AG04449 (cell line): ENCODE data around the gene ZNF554.

Experiments used
- CTCF ChIA-PET: fragments of 350-600 bp; formaldehyde crosslinking; extraction: SDS; loops from one replicate; lab custom pipeline; 2021; ENCODE audit warnings: antibody characterized with exemption; lab: Yijun Ruan, JAX
- POLR2A ChIA-PET: fragments of 400-600, 350-600 bp; formaldehyde crosslinking; extraction: SDS; loops from one replicate; lab custom pipeline; 2020; ENCODE audit warnings: antibody characterized with exemption, inconsistent platforms; lab: Yijun Ruan, JAX
- DNase-seq: peaks from one replicate; pipeline ENCODE4 v3.0.0-alpha.2; 2010; ENCODE audit warnings: low read depth, low spot score
- H3K4me3 ChIP-seq: 2 replicates; pipeline ENCODE4 v1.5.1; 2011; ENCODE audit warnings: low read depth, mild to moderate bottlenecking, control low read depth, low read length
- CTCF ChIP-seq: IDR thresholded peaks from one replicate; pipeline ENCODE4 v1.5.1; 2011; ENCODE audit warnings: mild to moderate bottlenecking, moderate library complexity, low read length, control low read depth, inconsistent platforms; ENCODE audit not compliant: insufficient read depth; ENCODE audit errors: missing control alignments

Gene ZNF554

GRCh38 chr19:2775556-2776430 lies 43.9 kb upstream of the ZNF554 start:
- DNase-seq: no peak
- TF ChIP-seq CTCF: no peak
- CTCF ChIA-PET: interaction anchor here (0.6 to 1.7 kb wide), 2 partner anchors 26 to 27 kb away, joined by 3 to 5 read pairs; no protein-coding TSS in a partner anchor
- H3K4me3 ChIP-seq: no peak overlapping the region
- POLR2A ChIA-PET: no interaction called here

GRCh38 chr19:2777952-2778683 lies 41.5 kb upstream of the ZNF554 start:
- ChIA-PET POLR2A (interaction anchor here (0.7 kb wide), 1 partner anchor 38 kb away, joined by 4 read pairs; no protein-coding TSS in a partner anchor), CTCF (interaction anchor here (0.9 to 1.7 kb wide), 4 partner anchors 8 to 130 kb away, joined by 3 to 7 read pairs (median 4); partner anchors contain the start of gene ZNF554)
- no peak overlapping the region for H3K4me3 ChIP-seq
- TF ChIP-seq CTCF: no peak
- no peak for DNase-seq

GRCh38 chr19:2779121-2779740 lies 40.4 kb upstream of the ZNF554 start:
- no peak overlapping the region for H3K4me3 ChIP-seq
- POLR2A ChIA-PET: no interaction called here
- no peak for TF ChIP-seq CTCF
- CTCF ChIA-PET: interaction anchor here (1.3 to 4.1 kb wide), 2 partner anchors 9 to 132 kb away, joined by 4 to 14 read pairs; no protein-coding TSS in a partner anchor
- no peak for DNase-seq

- DNase-seq: no peak
- ChIA-PET POLR2A (no interaction called here), CTCF (interaction anchor here (1.9 to 4.1 kb wide), 2 partner anchors 31 to 133 kb away, joined by 6 to 14 read pairs; no protein-coding TSS in a partner anchor)
- TF ChIP-seq CTCF: no peak
- no peak overlapping the region for H3K4me3 ChIP-seq
Observed at GRCh38 chr19:2780284-2780683, 39.4 kb upstream of the ZNF554 start.

GRCh38 chr19:2782329-2782935 lies 37.2 kb upstream of the ZNF554 start:
- TF ChIP-seq CTCF: no peak
- POLR2A ChIA-PET: no interaction called here
- no peak for DNase-seq
- H3K4me3 ChIP-seq: peak overlapping the region; percentile 99
- CTCF ChIA-PET: interaction anchor here (0.6 to 4.1 kb wide), 9 partner anchors 9 to 168 kb away, joined by 3 to 14 read pairs (median 4); no protein-coding TSS in a partner anchor
